Activated CD4-positive, alpha-beta T cell treated with anti-CD3 and anti-CD28 coated beads for 36 hours (primary cell): ENCODE results near the gene VANGL2. TPM values are rescaled to one million over a fixed set of nuclear protein-coding genes. Genes with fewer than 3 reads are reported as not detected.
A peak's percentile ranks its signal among the peaks of the same experiment; 100 is the strongest.

Source experiments
- ATAC-seq: fragments of 200-7000 bp; cut with Tn5 transposase; one replicate; pipeline ENCODE4 v1.10.0; 2021; ENCODE audit warnings: mild to moderate bottlenecking, moderate library complexity
- CTCF ChIA-PET: fragments of 350-600 bp; sonication (Branson Sonifier 250); formaldehyde crosslinking; loops from one replicate; lab custom pipeline; 2021; ENCODE audit warnings: antibody characterized with exemption; lab: Charles Lee
- POLR2A ChIA-PET: fragments of 350-600 bp; sonication (Branson Sonifier 250); formaldehyde crosslinking; loops from one replicate; lab custom pipeline; 2021; ENCODE audit warnings: antibody characterized with exemption, inconsistent platforms; lab: Charles Lee
- DNase-seq: peaks from one replicate; pipeline ENCODE4 v3.0.0-alpha.2; 2020
- H3K27ac Mint-ChIP-seq: one replicate; pipeline ENCODE4 v1.8.0; 2021; ENCODE audit warnings: mixed read lengths
- H3K27me3 Mint-ChIP-seq: one replicate; pipeline ENCODE4 v1.8.0; 2021; ENCODE audit warnings: mixed read lengths
- H3K36me3 Mint-ChIP-seq: one replicate; pipeline ENCODE4 v1.8.0; 2021; ENCODE audit warnings: low read depth, mixed read lengths
- H3K4me1 Mint-ChIP-seq: one replicate; pipeline ENCODE4 v1.8.0; 2021; ENCODE audit warnings: mixed read lengths
- H3K4me3 Mint-ChIP-seq: one replicate; pipeline ENCODE4 v1.8.0; 2021; ENCODE audit warnings: mild to moderate bottlenecking, moderate library complexity, mixed read lengths
- H3K9me3 Mint-ChIP-seq: one replicate; pipeline ENCODE4 v1.8.0; 2021; ENCODE audit warnings: low read depth, mixed read lengths
- intact Hi-C, 2 experiments: fragments of 100-400 bp; cut with DNase I in 1 of 2; cut with micrococcal nuclease in 1 of 2; formaldehyde crosslinking; loops; one replicate each; pipeline versions ENCODE4 v1.14.2 to v1.15.1; 2022 to 2024; cut with DNase I, micrococcal nuclease
- total RNA-seq, 2 experiments: library from RNA; stranded (reverse); gene quantifications; one replicate each; pipeline ENCODE4 v1.2.3, GENCODE V29; 2021

Gene VANGL2
- total RNA-seq, 2 experiments from 2014 or later: 0.09 to 0.12 TPM

GRCh38 chr1:160460683-160461287 is 60.4 kb downstream of the VANGL2 start:
- H3K4me3 Mint-ChIP-seq: peak overlapping the region; percentile 57
- H3K36me3 Mint-ChIP-seq: peaks cover 6% of the 10 kb centered on the region
- DNase-seq (peak; percentile 60), ATAC-seq (peak; percentile 60)
- no peaks in the 10 kb centered on the region for H3K27me3 Mint-ChIP-seq
- H3K9me3 Mint-ChIP-seq: peaks cover 5% of the 10 kb centered on the region
- ChIA-PET POLR2A (no interaction called here), CTCF (interaction anchor here (0.6 to 3.2 kb wide), 5 partner anchors 9 to 59 kb away, joined by 3 to 15 read pairs (median 3); no protein-coding TSS in a partner anchor)
- H3K27ac Mint-ChIP-seq: peak overlapping the region; percentile 98
- H3K4me1 Mint-ChIP-seq: peaks cover 85% of the 10 kb centered on the region
- intact Hi-C loops: loop anchor here (1.0 to 5.0 kb wide), 5 partner anchors 11 to 212 kb away; no protein-coding TSS in a partner anchor

GRCh38 chr1:160465123-160465522 is 64.8 kb downstream of the VANGL2 start:
- Mint-ChIP-seq H3K9me3 (peaks cover 7% of the 10 kb centered on the region), H3K4me3 (no peak overlapping the region), H3K27me3 (no peaks in the 10 kb centered on the region), H3K27ac (peak overlapping the region; percentile 66), H3K4me1 (peaks cover 76% of the 10 kb centered on the region), H3K36me3 (peaks cover 14% of the 10 kb centered on the region)
- no peak for DNase-seq
- ATAC-seq: no peak
- ChIA-PET POLR2A (no interaction called here), CTCF (interaction anchor here (0.7 to 2.1 kb wide), 3 partner anchors 8 to 143 kb away, joined by 3 to 5 read pairs (median 4); no protein-coding TSS in a partner anchor)
- intact Hi-C loops: no loop called here

GRCh38 chr1:160466961-160467360 is 66.6 kb downstream of the VANGL2 start:
- Mint-ChIP-seq H3K27ac (peak overlapping the region; percentile 49), H3K4me3 (no peak overlapping the region), H3K9me3 (peaks cover 7% of the 10 kb centered on the region), H3K4me1 (peaks cover 61% of the 10 kb centered on the region), H3K36me3 (peaks cover 14% of the 10 kb centered on the region), H3K27me3 (no peaks in the 10 kb centered on the region)
- ATAC-seq (no peak), DNase-seq (no peak)
- CTCF ChIA-PET: interaction anchor here (1.3 kb wide), 1 partner anchor 14 kb away, joined by 4 read pairs; no protein-coding TSS in a partner anchor
- intact Hi-C loops: no loop called here
- POLR2A ChIA-PET: no interaction called here

- DNase-seq (no peak), ATAC-seq (peak; percentile 31)
- H3K36me3 Mint-ChIP-seq: peaks cover 14% of the 10 kb centered on the region
- no peaks in the 10 kb centered on the region for H3K27me3 Mint-ChIP-seq
- peaks cover 56% of the 10 kb centered on the region for H3K4me1 Mint-ChIP-seq
- intact Hi-C loops: no loop called here
- H3K9me3 Mint-ChIP-seq: peaks cover 7% of the 10 kb centered on the region
- CTCF ChIA-PET: interaction anchor here (0.8 to 1.3 kb wide), 2 partner anchors 14 to 140 kb away, joined by 3 to 4 read pairs; no protein-coding TSS in a partner anchor
- H3K27ac Mint-ChIP-seq: peak overlapping the region; percentile 83
- no peak overlapping the region for H3K4me3 Mint-ChIP-seq
- POLR2A ChIA-PET: no interaction called here
Measured at GRCh38 chr1:160467576-160467975, 67.2 kb downstream of the VANGL2 start.

- intact Hi-C loops: loop anchor here (1.0 to 2.0 kb wide), 4 partner anchors 11 to 49 kb away; no protein-coding TSS in a partner anchor
- ChIA-PET CTCF (interaction anchor here (0.6 to 2.6 kb wide), 7 partner anchors 11 to 136 kb away, joined by 3 to 15 read pairs (median 4); no protein-coding TSS in a partner anchor), POLR2A (interaction anchor here (0.6 kb wide), 1 partner anchor 97 kb away, joined by 3 read pairs; no protein-coding TSS in a partner anchor)
Measured at GRCh38 chr1:160471253-160471652, 70.9 kb downstream of the VANGL2 start.

GRCh38 chr1:160472112-160472511 is 71.7 kb downstream of the VANGL2 start:
- H3K27ac Mint-ChIP-seq: no peak overlapping the region
- no peak for DNase-seq
- H3K9me3 Mint-ChIP-seq: no peaks in the 10 kb centered on the region
- no peaks in the 10 kb centered on the region for H3K27me3 Mint-ChIP-seq
- intact Hi-C loops: no loop called here
- ChIA-PET CTCF (interaction anchor here (0.9 to 1.8 kb wide), 3 partner anchors 18 to 134 kb away, joined by 4 to 6 read pairs (median 5); no protein-coding TSS in a partner anchor), POLR2A (no interaction called here)
- no peak for ATAC-seq
- no peak overlapping the region for H3K4me3 Mint-ChIP-seq
- H3K4me1 Mint-ChIP-seq: peaks cover 15% of the 10 kb centered on the region
- peaks cover 7% of the 10 kb centered on the region for H3K36me3 Mint-ChIP-seq

More at GRCh38 chr1:160471253-160471652, 70.9 kb downstream of the VANGL2 start:
- H3K9me3 Mint-ChIP-seq: no peaks in the 10 kb centered on the region
- no peak overlapping the region for H3K4me3 Mint-ChIP-seq
- H3K4me1 Mint-ChIP-seq: peaks cover 24% of the 10 kb centered on the region
- H3K36me3 Mint-ChIP-seq: peaks cover 7% of the 10 kb centered on the region
- H3K27me3 Mint-ChIP-seq: no peaks in the 10 kb centered on the region
- H3K27ac Mint-ChIP-seq: no peak overlapping the region
- DNase-seq (no peak), ATAC-seq (peak; percentile 25)

GRCh38 chr1:160474392-160475242 is 74.3 kb downstream of the VANGL2 start:
- peaks cover 9% of the 10 kb centered on the region for H3K9me3 Mint-ChIP-seq
- intact Hi-C loops: loop anchor here in 1 of 2 experiments (1.0 kb wide), 2 partner anchors 14 to 20 kb away; no protein-coding TSS in a partner anchor
- H3K4me3 Mint-ChIP-seq: no peak overlapping the region
- CTCF ChIA-PET: interaction anchor here (0.5 to 1.3 kb wide), 11 partner anchors 10 to 150 kb away, joined by 3 to 8 read pairs (median 4); no protein-coding TSS in a partner anchor
- peaks cover 6% of the 10 kb centered on the region for H3K4me1 Mint-ChIP-seq
- peaks cover 3% of the 10 kb centered on the region for H3K36me3 Mint-ChIP-seq
- no peak overlapping the region for H3K27ac Mint-ChIP-seq
- DNase-seq (no peak), ATAC-seq (peak; percentile 93)
- H3K27me3 Mint-ChIP-seq: no peaks in the 10 kb centered on the region
- POLR2A ChIA-PET: interaction anchor here (0.6 to 1.2 kb wide), 4 partner anchors 35 to 1459 kb away, joined by 3 to 4 read pairs (median 4); no protein-coding TSS in a partner anchor

Other genes with a start within 250 kb of the VANGL2 start
- gene ATP1A4, start 249.0 kb upstream of the VANGL2 start, total RNA-seq: not detected
- not detected for gene CASQ1, start 210.0 kb upstream of the VANGL2 start, total RNA-seq
- gene PEA15, start 195.2 kb upstream of the VANGL2 start, total RNA-seq: 10 to 100 TPM; 42.5 to 63.4 TPM
- gene DCAF8, start 138.0 kb upstream of the VANGL2 start, total RNA-seq: 100 to 1,000 TPM; 116 to 135 TPM
- gene PEX19, start 115.4 kb upstream of the VANGL2 start, total RNA-seq: 10 to 100 TPM; 49.2 to 55.8 TPM
- 100 to 1,000 TPM; 125 to 148 TPM for gene COPA, start 57.3 kb upstream of the VANGL2 start, total RNA-seq
- gene NCSTN, start 57.2 kb upstream of the VANGL2 start, total RNA-seq: 10 to 100 TPM; 47.0 to 51.5 TPM
- gene NHLH1, start 33.5 kb upstream of the VANGL2 start, total RNA-seq: under 1 TPM; 0.32 to 0.42 TPM
- 10 to 100 TPM; 45.9 to 55.0 TPM for gene SLAMF6, start 122.7 kb downstream of the VANGL2 start, total RNA-seq
- 10 to 100 TPM; 14.8 to 17.8 TPM for gene CD84, start 178.9 kb downstream of the VANGL2 start, total RNA-seq
- gene SLAMF1, start 246.5 kb downstream of the VANGL2 start, total RNA-seq: 100 to 1,000 TPM; 103 to 108 TPM